Mesenteric fat pad (tissue), 1 donor: ENCODE measurements around the gene DCAF11. TPM values are rescaled to one million over a fixed set of nuclear protein-coding genes. Genes with fewer than 3 reads are reported as not detected.

Source experiments
- DNase-seq: peaks from one replicate; pipeline ENCODE4 v3.0.0-alpha.2; 2020; ENCODE audit warnings: low spot score
- long read RNA-seq: library from polyadenylated mRNA; unstranded; transcript quantifications from one replicate; pipeline ENCODE4 v2.0.0, GENCODE V29; 2020
- total RNA-seq: library from RNA; stranded (reverse); fragmentation: NEBNext Ultra II Directional; extraction: Animal tissue kit (Norgen Biotek cat#: 25700); gene quantifications from one replicate; pipeline ENCODE4 v1.2.1, GENCODE V29; 2021
- donor health status: DM: yes; HTN: yes; CAD: no.

Gene DCAF11
- total RNA-seq, result 31.7 TPM
- long read RNA-seq, full-length matches to known transcripts, result 76 of 120 reads
- long read RNA-seq, partial matches to known transcripts, result 18 of 120 reads
- long read RNA-seq, other reads (novel, unspliced or antisense), result 26 of 120 reads

GRCh38 chr14:24114532-24115421 is at the start of gene DCAF11, which contains the start of gene NRL:
Gene DCAF11, plus strand, starts transcription at chr14:24114777. Its CDS starts 818 bp downstream, at chr14:24115595.
Gene NRL, minus strand, starts transcription at chr14:24114949. Its CDS starts 32,101 bp downstream, at chr14:24082848.
- peak; percentile 99 for DNase-seq

DNA sequence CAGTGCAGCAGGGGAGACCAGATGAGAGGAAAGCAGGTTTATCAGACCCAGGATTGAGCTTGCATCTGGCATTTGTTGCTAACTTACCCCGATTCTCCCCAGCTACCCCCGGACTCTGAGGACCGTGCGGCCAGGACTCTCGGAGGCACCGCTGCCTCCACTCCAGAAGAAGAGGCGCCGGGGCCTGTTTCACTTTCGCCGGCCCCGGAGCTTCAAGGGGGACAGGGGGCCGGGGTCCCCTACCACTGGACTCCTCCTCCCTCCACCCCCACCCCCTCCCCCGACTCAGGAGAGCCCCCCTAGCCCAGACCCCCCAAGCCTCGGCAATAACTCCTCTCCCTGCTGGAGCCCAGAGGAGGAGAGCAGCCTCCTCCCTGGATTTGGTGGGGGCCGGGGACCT is 49.7 kb upstream of the DCAF11 start:
- DNase-seq, result no peak

DNA sequence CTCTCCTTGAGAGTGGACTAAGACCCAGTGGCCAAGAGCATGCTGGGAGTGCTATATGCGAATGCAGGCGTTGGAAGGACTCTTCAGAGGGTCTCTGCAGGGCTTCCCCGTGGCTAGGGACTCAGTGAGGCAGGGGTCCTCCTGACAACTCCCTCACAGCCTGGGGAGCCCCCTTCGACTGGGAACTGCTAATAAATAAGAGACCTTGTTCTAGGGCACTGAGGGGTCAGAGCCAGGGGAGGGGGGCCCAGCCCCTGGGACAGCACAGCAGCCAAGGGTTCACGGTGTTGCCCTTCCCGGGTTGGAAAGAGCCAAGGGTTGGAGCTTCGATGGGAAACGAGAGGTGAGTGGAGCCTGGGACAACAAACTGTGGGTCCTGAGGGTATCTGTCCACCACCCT is 49.2 kb upstream of the DCAF11 start:
- no peak for DNase-seq

DNA sequence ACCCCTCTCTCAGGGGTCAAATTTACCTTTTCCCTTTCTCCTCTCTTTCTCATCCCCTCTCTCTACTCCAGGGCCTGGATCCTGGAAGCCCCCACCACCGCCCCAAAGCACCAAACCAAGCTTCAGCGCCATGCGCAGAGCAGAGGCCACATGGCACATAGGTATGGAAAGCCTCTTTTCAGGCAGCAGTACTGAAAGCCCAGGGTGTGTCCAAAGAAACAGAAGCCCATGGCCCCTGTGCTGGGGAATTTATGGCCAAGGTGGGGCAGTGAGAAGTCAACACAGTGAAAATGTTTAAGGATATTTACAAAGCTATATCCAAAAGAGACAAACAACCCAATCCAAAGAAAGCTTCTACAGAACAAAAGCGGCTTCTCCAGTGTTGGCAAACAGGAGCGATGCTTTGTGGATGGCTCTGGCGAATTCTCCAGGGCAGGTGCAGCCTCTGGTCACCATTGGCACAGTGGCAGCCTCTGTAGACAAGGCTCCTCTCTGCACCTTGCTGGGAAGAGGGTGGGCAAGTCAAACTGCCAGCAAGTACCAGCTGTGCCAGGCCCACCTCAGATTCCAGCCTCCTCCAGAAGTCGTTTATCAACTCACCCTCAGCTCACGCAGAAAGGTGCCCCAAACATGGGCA is 48.0 kb upstream of the DCAF11 start:
- DNase-seq, result no peak

- no peak for DNase-seq
Observed at GRCh38 chr14:24067133-24068082, 47.2 kb upstream of the DCAF11 start.

GRCh38 chr14:24068711-24069410 is 45.7 kb upstream of the DCAF11 start:
- no peak for DNase-seq

DNA sequence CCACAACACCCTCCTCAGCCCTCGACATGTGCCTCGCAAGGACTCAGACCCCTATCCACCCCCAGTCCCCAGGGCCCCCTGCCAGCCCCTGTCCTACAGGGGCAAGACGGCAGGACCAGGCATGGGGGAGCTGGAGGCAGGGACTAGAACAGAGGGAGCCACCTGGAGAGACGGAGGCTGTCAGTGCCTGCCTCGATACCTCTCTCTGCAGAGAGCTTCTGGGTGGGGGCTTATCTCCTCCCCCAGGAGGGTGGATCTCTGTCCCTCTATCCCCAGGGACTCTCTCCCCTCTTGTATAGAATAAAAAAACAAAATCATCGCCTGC is 45.2 kb upstream of the DCAF11 start:
- DNase-seq, result no peak

- DNase-seq, result no peak
Observed at GRCh38 chr14:24070285-24071143, 44.1 kb upstream of the DCAF11 start.

DNA sequence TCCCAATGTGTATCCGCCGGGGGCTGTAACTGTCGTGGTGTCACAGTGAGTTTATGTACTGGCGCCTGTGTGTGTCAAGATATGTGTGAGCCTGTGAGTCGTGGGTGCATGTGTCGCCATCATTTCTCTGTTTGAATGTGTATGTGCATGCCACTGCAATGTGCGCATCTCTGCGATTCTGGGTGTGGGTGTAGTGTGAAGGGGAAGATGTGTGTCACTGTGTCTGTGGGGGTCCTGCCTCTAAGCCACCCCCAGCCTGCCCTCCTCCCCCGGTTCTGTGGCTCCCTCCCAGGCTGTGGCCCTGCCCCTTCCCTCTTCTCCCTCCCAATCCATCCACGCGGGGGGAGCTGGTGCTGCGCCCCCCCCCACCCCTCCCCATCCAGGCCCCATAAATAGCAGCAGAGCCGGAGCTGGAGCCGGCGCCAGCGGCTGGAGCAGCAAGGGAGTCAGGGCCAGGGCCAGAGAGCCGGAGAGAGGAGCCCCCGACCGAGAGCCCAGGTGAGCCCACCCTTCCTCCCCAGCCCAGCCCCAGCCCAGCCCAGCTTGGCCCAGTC is 43.4 kb upstream of the DCAF11 start, which contains the start of gene CPNE6:
Gene CPNE6 (plus strand): TSS at position 419 of the 554 bp plus-strand sequence. CDS start 1,375 bp downstream, outside the sequence.
- no peak for DNase-seq

- no peak for DNase-seq
Observed at GRCh38 chr14:24071836-24072430, 42.6 kb upstream of the DCAF11 start.

DNA sequence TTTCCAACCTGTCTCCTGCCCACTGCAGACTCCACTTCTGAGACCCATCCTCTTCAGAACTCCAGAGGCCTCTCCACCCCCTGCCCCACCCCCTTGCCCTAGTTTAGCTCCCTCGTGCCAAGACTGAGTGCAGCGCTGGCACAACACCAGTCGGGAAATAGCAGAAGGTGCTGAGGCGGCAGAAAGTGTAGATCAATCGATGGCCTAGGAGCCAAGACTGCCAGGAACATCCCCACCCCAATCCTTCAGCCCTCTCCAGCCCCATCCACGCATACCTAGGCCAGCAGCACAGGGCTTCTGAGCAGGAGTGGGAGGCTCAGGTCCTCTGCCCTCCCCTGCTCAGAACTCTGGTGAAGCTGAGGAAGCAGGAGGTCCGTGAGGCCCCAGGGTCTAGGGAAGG is 42.1 kb upstream of the DCAF11 start:
- DNase-seq, result no peak

DNA sequence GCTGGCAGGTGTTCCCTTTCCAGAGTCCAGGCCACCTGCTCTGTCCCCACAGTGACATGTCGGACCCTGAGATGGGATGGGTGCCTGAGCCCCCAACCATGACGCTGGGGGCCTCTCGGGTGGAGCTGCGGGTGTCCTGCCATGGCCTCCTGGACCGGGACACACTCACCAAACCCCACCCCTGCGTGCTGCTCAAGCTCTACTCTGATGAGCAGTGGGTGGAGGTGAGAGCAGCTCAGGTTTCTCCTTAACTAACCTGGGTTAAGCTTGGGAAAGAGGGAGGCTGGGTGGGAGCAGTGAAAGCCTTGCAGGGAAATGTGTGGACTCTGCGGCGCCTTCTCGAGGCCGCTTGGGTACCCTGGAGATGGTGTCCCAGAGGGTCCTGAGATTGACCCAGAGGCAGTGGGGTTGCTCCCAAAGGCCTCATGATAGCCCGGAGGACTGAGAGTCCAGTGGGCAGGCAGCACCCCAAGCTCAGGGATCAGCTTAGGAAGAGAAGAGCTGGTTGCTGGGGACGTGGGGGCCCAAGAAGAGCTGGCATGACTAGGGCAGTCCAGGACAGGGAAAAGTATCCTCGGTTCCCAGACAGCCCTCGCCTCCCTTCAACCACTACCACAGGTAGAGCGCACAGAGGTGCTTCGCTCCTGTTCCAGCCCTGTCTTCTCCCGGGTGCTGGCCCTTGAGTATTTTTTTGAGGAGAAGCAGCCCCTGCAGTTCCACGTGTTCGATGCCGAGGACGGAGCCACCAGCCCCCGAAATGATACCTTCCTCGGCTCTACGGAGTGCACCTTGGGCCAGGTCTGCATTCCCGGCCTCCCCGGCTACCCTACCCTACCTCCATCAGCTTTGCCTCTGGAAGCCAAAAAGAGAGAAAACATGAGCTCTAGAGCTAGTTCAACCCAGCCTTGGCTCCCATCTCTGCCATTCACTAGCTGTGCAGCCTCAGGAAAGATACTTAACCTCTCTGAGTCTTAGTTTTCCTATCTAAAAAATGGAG is 41.4 kb upstream of the DCAF11 start:
- DNase-seq, result no peak

- no peak for DNase-seq
Observed at GRCh38 chr14:24074625-24075484, 39.7 kb upstream of the DCAF11 start.

DNA sequence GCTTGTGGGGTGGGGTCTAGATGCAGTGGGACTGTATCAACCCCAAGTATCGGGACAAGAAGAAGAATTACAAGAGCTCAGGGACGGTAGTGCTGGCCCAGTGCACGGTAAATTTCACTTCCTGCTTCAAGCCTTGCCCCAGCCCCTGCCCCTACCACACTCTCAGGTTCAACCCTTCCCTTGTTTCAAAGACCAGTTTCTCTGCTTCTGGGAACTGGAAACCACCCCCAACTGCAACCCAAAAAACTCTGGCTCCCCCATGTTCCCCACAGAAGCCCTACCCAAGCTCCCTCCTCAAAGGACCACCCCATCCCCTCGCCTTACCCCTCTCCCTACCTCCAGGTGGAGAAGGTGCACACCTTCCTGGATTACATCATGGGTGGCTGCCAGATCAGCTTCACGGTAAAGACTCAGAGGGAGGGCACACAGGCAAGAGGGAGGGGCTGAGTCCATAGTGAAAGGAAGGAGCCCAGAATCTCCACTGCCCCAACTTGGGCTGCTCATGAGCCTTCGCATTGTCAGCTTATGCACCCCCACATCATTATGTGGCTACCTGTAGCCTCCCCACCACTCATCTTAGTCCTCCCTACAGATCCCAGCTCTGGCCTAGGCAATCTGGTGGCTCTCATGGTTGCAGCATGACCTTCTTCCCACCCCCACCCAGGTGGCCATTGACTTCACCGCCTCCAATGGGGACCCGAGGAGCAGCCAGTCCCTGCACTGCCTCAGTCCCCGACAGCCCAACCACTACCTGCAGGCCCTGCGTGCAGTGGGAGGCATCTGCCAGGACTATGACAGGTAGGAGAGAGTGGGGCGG is 38.9 kb upstream of the DCAF11 start:
- no peak for DNase-seq

DNA sequence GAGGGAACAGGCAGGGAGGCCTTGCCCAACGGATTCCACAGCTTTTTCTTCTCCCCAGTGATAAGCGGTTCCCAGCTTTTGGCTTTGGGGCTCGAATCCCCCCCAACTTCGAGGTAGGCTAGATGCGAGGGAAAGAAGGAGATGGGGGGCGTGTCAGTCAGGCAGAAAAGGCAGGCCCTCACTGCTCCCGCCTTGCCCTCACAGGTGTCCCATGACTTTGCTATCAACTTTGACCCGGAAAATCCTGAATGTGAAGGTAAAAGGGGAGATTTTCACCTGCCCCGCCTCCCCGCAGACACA is 38.3 kb upstream of the DCAF11 start:
- no peak for DNase-seq

DNA sequence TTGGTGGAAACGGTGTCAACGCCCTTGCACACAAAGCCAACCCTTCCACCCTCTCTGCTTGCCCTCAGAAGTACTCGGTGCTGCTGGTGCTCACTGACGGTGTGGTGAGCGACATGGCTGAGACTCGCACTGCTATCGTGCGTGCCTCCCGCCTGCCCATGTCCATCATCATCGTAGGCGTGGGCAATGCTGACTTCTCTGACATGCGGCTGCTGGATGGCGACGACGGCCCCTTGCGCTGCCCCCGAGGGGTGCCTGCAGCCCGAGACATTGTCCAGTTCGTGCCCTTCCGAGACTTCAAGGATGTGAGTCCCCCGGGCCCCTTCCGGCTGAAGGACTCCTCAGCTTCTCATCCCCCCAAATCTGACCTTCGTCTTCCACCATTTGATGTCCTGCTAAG is 37.5 kb upstream of the DCAF11 start:
- no peak for DNase-seq
